ENCODE measurements around the gene FAM163A.

Gene FAM163A

GRCh38 chr1:179856296-179856695 is 113.2 kb downstream of the FAM163A start:
- no peak for DNase-seq (ENCODE audit: low read depth)

GRCh38 chr1:179857009-179857408 is 113.9 kb downstream of the FAM163A start:
- DNase-seq (ENCODE audit: low read depth) = no peak

- DNase-seq (ENCODE audit: low read depth) = no peak
Observed at GRCh38 chr1:179860652-179861051, 117.6 kb downstream of the FAM163A start.

GRCh38 chr1:179865377-179865776 is 122.3 kb downstream of the FAM163A start:
- DNase-seq (ENCODE audit: low read depth) = no peak

Data from amniotic epithelial cell (primary cell).